HEK293 (cell line): ENCODE measurements around the gene HUWE1.

ENCODE experiments used
- HOXA7 ChIP-seq: sonication (generic); formaldehyde crosslinking; IDR thresholded peaks from 2 replicates; pipeline ENCODE4 v1.8.1; 2022; ENCODE audit warnings: missing genetic modification reagents, borderline replicate concordance
- KLF16 ChIP-seq: fragments of 450-650 bp; formaldehyde crosslinking; IDR thresholded peaks from 2 replicates; pipeline ENCODE4 v1.5.1; 2017; ENCODE audit warnings: missing biosample characterization, missing genetic modification characterization
- MEIS1 ChIP-seq: sonication (generic); formaldehyde crosslinking; IDR thresholded peaks from 2 replicates; pipeline ENCODE4 v1.8.1; 2022; ENCODE audit warnings: missing genetic modification reagents, mild to moderate bottlenecking, borderline replicate concordance
- PRDM1 ChIP-seq: fragments of 450-650 bp; formaldehyde crosslinking; IDR thresholded peaks from 2 replicates; pipeline ENCODE4; 2016; ENCODE audit warnings: missing biosample characterization, missing genetic modification characterization
- SP7 ChIP-seq: fragments of 450-650 bp; formaldehyde crosslinking; IDR thresholded peaks from 2 replicates; pipeline ENCODE4 v1.5.1; 2016; ENCODE audit warnings: missing biosample characterization, missing genetic modification characterization
- ZNF23 ChIP-seq: fragments of 450-650 bp; formaldehyde crosslinking; IDR thresholded peaks from 2 replicates; pipeline ENCODE4 v1.5.1; 2016; ENCODE audit warnings: missing biosample characterization, missing genetic modification characterization, borderline replicate concordance
- ZNF302 ChIP-seq: fragments of 450-650 bp; formaldehyde crosslinking; IDR thresholded peaks from 2 replicates; pipeline ENCODE4 v1.5.1; 2016; ENCODE audit warnings: missing biosample characterization, missing genetic modification characterization, low read depth
- ZNF501 ChIP-seq: fragments of 450-650 bp; formaldehyde crosslinking; IDR thresholded peaks from 2 replicates; pipeline ENCODE4 v1.5.1; 2016; ENCODE audit warnings: missing biosample characterization, missing genetic modification characterization
- ZNF670 ChIP-seq: fragments of 450-650 bp; formaldehyde crosslinking; IDR thresholded peaks from 2 replicates; pipeline ENCODE4 v1.5.1; 2016; ENCODE audit warnings: missing biosample characterization, missing genetic modification characterization, low read depth
- ZNF776 ChIP-seq: fragments of 450-650 bp; formaldehyde crosslinking; IDR thresholded peaks from 2 replicates; pipeline ENCODE4 v1.5.0; 2017; ENCODE audit warnings: missing biosample characterization, missing genetic modification characterization, borderline replicate concordance

DNA sequence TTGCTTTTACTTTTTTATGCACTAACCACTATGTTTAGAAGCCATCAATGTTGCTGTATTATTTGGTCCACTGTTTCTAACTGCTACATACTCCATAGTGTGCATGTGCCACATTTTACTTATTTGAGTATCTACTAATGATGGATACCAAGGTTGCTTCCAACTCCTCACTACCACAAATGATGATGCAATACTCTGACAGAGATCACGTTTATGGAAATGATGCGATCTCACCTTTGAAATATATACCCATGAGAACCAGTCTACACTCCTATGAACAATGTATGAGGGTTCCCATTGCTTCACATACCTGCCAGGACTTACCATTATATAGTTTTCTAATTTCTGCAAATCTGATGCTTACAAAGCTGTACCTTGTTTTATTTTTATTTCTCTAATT is 44.2 kb downstream of the HUWE1 start:
- TF ChIP-seq KLF16 (tag by site-specific recombination), result no peak
- TF ChIP-seq SP7, result no peak
- no peak for TF ChIP-seq ZNF501 (tag by site-specific recombination)
- no peak for TF ChIP-seq ZNF776
- no peak for TF ChIP-seq MEIS1 (CRISPR knock-in tag)
- no peak for TF ChIP-seq ZNF23 (tag by site-specific recombination)
- no peak for TF ChIP-seq ZNF302 (tag by site-specific recombination)
- no peak for TF ChIP-seq PRDM1 (tag by site-specific recombination)
- no peak for TF ChIP-seq HOXA7
- no peak for TF ChIP-seq ZNF670 (tag by site-specific recombination)
